MM.1S (cell line): ENCODE measurements around the gene PAN2.

Experiments
- CTCF ChIP-seq: fragments of 300-600 bp; sonication (generic); IDR thresholded peaks from 2 replicates; pipeline ENCODE4 v1.5.1; 2016; ENCODE audit warnings: antibody characterized with exemption, low read length, mixed read lengths
- EZH2 ChIP-seq: fragments of 300-600 bp; sonication (generic); optimal IDR thresholded peaks from 2 replicates; pipeline ENCODE3; 2017; ENCODE audit warnings: low read depth, mild to moderate bottlenecking, antibody characterized with exemption, low read length, mixed read lengths
- EZH2phosphoT487 ChIP-seq: fragments of 300-600 bp; sonication (generic); IDR thresholded peaks from 2 replicates; pipeline ENCODE4 v1.6.1; 2018; ENCODE audit warnings: antibody characterized with exemption, low read length

GRCh38 chr12:56321027-56321426, 12.8 kb downstream of the PAN2 start:
- TF ChIP-seq CTCF (no peak), EZH2 (no peak), EZH2phosphoT487 (no peak)
